Activated CD4-positive, alpha-beta memory T cell treated with anti-CD3 and anti-CD28 coated beads, Interleukin-2, amount 10 ng/mL, durations not matched to agents 7 days and 5 days (primary cell): ENCODE measurements around the gene KIAA0753. TPM values are rescaled to one million over a fixed set of nuclear protein-coding genes. Genes with fewer than 3 reads are reported as not detected.
A peak's percentile ranks its signal among the peaks of the same experiment; 100 is the strongest.

Source experiments
- CTCF ChIA-PET: fragments of 350-600 bp; sonication (Branson Sonifier 250); formaldehyde crosslinking; loops from one replicate; lab custom pipeline; 2021; ENCODE audit warnings: antibody characterized with exemption, inconsistent platforms; lab: Charles Lee
- POLR2A ChIA-PET: fragments of 350-600 bp; sonication (Branson Sonifier 250); formaldehyde crosslinking; loops from one replicate; lab custom pipeline; 2021; ENCODE audit warnings: antibody characterized with exemption; lab: Charles Lee
- DNase-seq: peaks from one replicate; pipeline ENCODE4 v3.0.0-alpha.2; 2020
- H3K27ac Mint-ChIP-seq: one replicate; pipeline ENCODE4 v1.8.0; 2021; ENCODE audit warnings: mild to moderate bottlenecking, mixed read lengths
- H3K27me3 Mint-ChIP-seq: one replicate; pipeline ENCODE4 v1.8.0; 2021; ENCODE audit warnings: mixed read lengths
- H3K36me3 Mint-ChIP-seq: one replicate; pipeline ENCODE4 v1.8.0; 2021; ENCODE audit warnings: low read depth, mixed read lengths
- H3K4me1 Mint-ChIP-seq: one replicate; pipeline ENCODE4 v1.8.0; 2021; ENCODE audit warnings: mixed read lengths
- H3K4me3 Mint-ChIP-seq: one replicate; pipeline ENCODE4 v1.8.0; 2021; ENCODE audit warnings: mild to moderate bottlenecking, mixed read lengths
- H3K9me3 Mint-ChIP-seq: one replicate; pipeline ENCODE4 v1.8.0; 2021; ENCODE audit warnings: mixed read lengths
- total RNA-seq, 2 experiments: library from RNA; stranded (reverse); gene quantifications; one replicate each; pipeline ENCODE4 v1.2.3, GENCODE V29; 2021

The KIAA0753 gene
- total RNA-seq, 2 experiments from 2014 or later = 13.0 to 14.6 TPM

DNA sequence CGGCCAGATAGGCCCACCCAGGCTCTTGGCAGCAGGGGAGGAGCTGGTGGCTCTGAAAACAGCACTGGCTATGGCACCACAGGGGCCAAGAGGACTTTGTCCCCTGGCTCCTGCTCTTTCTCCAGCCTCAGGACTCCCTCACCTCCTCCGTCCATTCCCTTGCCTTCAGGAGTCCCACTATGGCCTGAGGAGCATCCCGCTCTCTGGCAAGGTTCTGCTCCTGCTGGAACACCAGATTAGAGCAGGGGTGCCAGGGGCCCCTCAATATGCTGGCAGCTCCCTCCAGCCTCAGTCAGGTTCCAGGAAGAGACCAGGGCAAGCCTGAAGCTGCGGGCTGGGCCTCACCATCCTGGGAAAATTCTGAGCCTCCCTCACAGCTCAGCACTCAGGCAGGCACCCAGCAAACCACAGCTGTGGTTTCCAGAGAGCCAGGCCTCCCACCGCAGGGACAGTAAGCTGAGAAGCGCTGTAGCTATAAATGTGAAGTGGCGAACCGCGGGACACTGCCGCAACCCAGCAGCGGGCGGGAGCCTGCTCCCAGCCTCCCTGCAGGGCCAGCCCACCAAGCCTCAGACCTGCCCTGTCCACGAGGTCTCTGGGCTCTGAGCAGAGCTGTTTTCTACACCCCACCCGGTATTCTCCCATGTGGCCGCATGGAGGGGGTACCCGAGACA is 36.8 kb upstream of the KIAA0753 start:
- Mint-ChIP-seq H3K4me3 (no peak overlapping the region), H3K27me3 (peaks cover 31% of the 10 kb centered on the region), H3K9me3 (no peaks in the 10 kb centered on the region), H3K4me1 (peaks cover 7% of the 10 kb centered on the region), H3K36me3 (no peaks in the 10 kb centered on the region), H3K27ac (no peak overlapping the region)
- peak; percentile 40 for DNase-seq
- ChIA-PET CTCF (interaction anchor here (2.1 kb wide), 1 partner anchor 10 kb away, joined by 6 read pairs; no protein-coding TSS in a partner anchor), POLR2A (interaction anchor here (0.6 kb wide), 1 partner anchor 35 kb away, joined by 3 read pairs; no protein-coding TSS in a partner anchor)

DNA sequence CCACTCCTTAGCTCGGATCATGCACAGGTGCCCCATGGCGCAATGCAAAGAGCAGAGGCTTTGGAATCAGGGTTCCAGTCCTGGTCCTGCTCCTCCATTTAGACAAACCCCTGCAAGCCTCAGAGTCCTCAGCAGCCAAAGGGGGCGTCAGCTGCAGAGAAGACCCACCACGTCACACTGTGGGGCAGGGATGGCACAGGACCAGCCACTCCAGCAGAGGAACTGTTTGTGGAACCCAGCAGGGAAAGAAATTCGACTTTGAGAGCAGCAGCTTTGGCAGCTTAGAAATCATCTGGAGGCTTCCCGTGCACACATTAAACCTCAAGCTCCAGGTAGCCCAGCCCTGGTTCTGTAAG is 36.3 kb upstream of the KIAA0753 start:
- H3K36me3 Mint-ChIP-seq = no peaks in the 10 kb centered on the region
- no peak overlapping the region for H3K27ac Mint-ChIP-seq
- DNase-seq = no peak
- ChIA-PET CTCF (interaction anchor here (2.1 kb wide), 1 partner anchor 10 kb away, joined by 6 read pairs; no protein-coding TSS in a partner anchor), POLR2A (no interaction called here)
- no peak overlapping the region for H3K4me3 Mint-ChIP-seq
- peaks cover 7% of the 10 kb centered on the region for H3K4me1 Mint-ChIP-seq
- no peaks in the 10 kb centered on the region for H3K9me3 Mint-ChIP-seq
- H3K27me3 Mint-ChIP-seq = peaks cover 26% of the 10 kb centered on the region

DNA sequence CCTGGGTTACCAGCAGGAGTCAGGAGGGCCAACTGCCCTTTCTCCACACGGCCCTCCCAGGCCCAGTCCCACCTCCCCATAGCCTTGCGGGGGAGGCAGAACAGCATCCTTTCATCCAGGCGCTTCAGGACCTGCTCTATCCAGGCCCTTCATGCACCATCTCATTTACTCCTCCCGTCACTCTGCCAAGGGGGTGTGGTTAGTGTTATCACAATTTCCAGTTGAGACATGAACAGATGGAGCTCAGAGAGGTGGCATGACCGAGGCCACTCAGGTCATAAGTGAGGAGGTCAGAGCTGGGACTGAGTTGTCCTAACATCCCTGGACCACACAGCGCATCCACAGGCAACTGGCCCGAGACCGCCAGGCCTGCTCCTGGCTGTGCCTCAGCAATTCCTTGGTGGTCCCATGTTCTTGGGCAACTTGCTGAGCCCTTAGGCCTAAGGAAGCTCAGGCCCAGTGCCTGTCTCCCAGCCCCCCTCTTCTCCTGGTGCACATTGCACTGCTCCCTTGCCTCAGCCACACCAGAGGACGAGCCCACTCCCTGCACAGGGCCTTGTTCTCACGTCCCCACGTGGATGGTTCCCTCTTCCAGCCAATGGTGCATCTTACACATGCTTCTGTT is 34.8 kb upstream of the KIAA0753 start:
- Mint-ChIP-seq H3K9me3 (no peaks in the 10 kb centered on the region), H3K27ac (no peak overlapping the region), H3K4me3 (no peak overlapping the region), H3K36me3 (no peaks in the 10 kb centered on the region), H3K27me3 (peaks cover 19% of the 10 kb centered on the region), H3K4me1 (peaks cover 7% of the 10 kb centered on the region)
- no peak for DNase-seq
- POLR2A ChIA-PET = interaction anchor here (0.6 kb wide), 1 partner anchor 200 kb away, joined by 3 read pairs; no protein-coding TSS in a partner anchor
- CTCF ChIA-PET = no interaction called here

DNA sequence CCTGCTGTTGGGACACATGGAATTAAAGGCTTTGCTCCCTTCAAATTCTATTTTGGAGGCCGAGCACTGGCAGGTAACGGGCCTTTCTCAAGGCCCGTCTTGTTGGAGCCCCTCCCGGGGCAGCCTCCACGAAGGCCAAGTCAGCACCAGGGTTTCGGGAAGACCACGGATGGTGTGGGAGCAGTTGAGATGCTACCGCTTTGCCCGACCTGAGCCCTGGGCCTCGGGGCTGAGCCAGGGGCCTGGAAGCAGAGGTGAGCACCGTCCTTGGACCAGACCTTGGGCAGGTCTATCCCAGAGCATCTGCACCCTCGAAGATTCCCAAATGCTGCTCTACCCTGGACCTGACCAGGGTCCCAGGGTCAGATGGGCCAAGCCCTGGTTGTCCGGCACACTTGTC is 34.1 kb upstream of the KIAA0753 start:
- Mint-ChIP-seq H3K27ac (no peak overlapping the region), H3K36me3 (no peaks in the 10 kb centered on the region), H3K27me3 (peaks cover 15% of the 10 kb centered on the region), H3K4me1 (peaks cover 10% of the 10 kb centered on the region), H3K4me3 (no peak overlapping the region), H3K9me3 (no peaks in the 10 kb centered on the region)
- ChIA-PET POLR2A (no interaction called here), CTCF (no interaction called here)
- DNase-seq = no peak

- Mint-ChIP-seq H3K4me1 (peaks cover 4% of the 10 kb centered on the region), H3K27me3 (no peaks in the 10 kb centered on the region), H3K27ac (no peak overlapping the region), H3K9me3 (no peaks in the 10 kb centered on the region), H3K36me3 (no peaks in the 10 kb centered on the region), H3K4me3 (no peak overlapping the region)
- ChIA-PET POLR2A (no interaction called here), CTCF (no interaction called here)
- DNase-seq = no peak
Observed at GRCh38 chr17:6671431-6671830, 30.9 kb upstream of the KIAA0753 start.

- no peak for DNase-seq
- no peaks in the 10 kb centered on the region for H3K27me3 Mint-ChIP-seq
- ChIA-PET POLR2A (no interaction called here), CTCF (no interaction called here)
- no peak overlapping the region for H3K27ac Mint-ChIP-seq
- no peaks in the 10 kb centered on the region for H3K36me3 Mint-ChIP-seq
- no peak overlapping the region for H3K4me3 Mint-ChIP-seq
- peaks cover 4% of the 10 kb centered on the region for H3K4me1 Mint-ChIP-seq
- no peaks in the 10 kb centered on the region for H3K9me3 Mint-ChIP-seq
Observed at GRCh38 chr17:6670999-6671398, 30.5 kb upstream of the KIAA0753 start.

- no peak for DNase-seq
- ChIA-PET CTCF (interaction anchor here (0.7 to 1.6 kb wide), 2 partner anchors 42 to 181 kb away, joined by 3 to 4 read pairs; partner anchors contain the start of gene SLC13A5), POLR2A (no interaction called here)
- Mint-ChIP-seq H3K36me3 (no peaks in the 10 kb centered on the region), H3K4me1 (peaks cover 4% of the 10 kb centered on the region), H3K27me3 (no peaks in the 10 kb centered on the region), H3K9me3 (no peaks in the 10 kb centered on the region), H3K4me3 (no peak overlapping the region), H3K27ac (no peak overlapping the region)
Observed at GRCh38 chr17:6670571-6670970, 30.1 kb upstream of the KIAA0753 start.

DNA sequence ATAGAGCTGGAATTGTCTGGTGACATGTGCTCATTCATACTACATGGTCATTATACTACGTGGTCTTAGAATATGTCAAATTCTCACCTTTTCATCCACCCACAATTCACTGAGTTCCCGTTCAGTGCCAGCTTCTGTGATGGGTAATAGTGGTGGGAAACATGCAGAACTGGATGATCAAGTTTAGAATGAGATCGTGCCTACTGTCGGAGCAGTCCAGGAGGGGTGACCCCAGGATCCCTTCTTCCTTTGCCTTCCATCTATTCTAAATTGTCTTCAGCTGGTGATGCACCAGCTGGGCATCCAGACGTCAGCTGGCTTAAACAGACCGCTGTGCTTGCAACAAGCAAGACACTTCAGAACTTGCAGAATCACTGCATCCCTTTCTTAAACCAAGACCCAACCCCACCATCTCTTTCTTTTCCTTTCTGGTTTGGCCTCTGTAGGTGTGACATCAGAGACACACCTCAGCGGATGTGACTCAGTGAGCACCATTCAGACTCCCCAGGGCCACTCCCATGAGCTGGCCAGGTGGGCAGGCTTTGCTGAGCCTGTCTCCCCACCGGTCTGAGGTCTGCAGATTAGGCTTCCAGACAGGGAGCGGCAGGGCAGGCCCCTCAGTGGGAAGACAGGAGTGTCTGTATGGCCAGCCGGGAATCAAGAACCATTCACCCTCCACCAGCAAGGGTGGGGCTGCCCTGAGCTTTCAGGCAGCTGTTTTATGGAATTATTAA is 29.1 kb upstream of the KIAA0753 start:
- no peaks in the 10 kb centered on the region for H3K27me3 Mint-ChIP-seq
- no peak for DNase-seq
- CTCF ChIA-PET = interaction anchor here (0.6 to 1.6 kb wide), 5 partner anchors 12 to 182 kb away, joined by 3 to 4 read pairs (median 3); partner anchors contain the start of gene SLC13A5
- no peaks in the 10 kb centered on the region for H3K9me3 Mint-ChIP-seq
- no peak overlapping the region for H3K4me3 Mint-ChIP-seq
- POLR2A ChIA-PET = no interaction called here
- H3K36me3 Mint-ChIP-seq = no peaks in the 10 kb centered on the region
- no peak overlapping the region for H3K27ac Mint-ChIP-seq
- peaks cover 4% of the 10 kb centered on the region for H3K4me1 Mint-ChIP-seq

DNA sequence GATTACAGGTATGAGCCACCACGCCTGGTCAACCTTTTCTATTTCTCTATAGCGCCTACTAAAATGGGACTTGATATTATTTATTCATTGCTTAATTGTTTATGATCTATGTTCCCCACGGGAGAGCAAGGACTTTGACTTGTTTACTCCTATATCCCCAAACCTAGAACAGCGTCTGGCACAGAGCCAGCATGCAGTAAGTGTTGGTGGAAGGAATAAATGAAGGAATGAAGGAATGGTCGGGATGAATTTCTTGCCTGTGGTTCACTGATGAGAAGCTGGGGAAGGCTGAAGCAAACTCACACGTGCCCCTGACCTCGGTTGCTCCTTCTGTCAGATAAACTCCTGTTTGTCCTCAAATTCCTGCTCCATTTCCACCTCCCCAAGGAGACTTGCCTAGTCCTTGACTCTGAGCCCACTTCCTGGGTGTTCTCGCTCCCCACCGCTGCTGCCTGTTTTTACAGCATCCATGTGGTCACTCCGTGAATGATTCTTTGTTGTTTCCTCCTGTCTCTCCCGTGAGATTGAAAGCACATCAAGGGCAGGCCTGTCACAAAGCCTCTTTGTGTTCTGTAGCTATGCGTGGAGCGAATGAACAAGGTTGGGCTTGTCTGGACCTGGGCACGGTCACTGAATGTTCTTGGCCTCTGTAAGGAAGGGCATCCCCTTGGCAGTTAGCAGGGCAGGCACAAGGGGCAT is 28.4 kb upstream of the KIAA0753 start:
- ChIA-PET POLR2A (no interaction called here), CTCF (interaction anchor here (0.9 to 1.6 kb wide), 3 partner anchors 11 to 175 kb away, joined by 3 to 4 read pairs (median 3); partner anchors contain the start of gene SLC13A5)
- Mint-ChIP-seq H3K9me3 (no peaks in the 10 kb centered on the region), H3K4me1 (peaks cover 4% of the 10 kb centered on the region), H3K36me3 (no peaks in the 10 kb centered on the region), H3K27me3 (no peaks in the 10 kb centered on the region), H3K27ac (no peak overlapping the region), H3K4me3 (no peak overlapping the region)
- no peak for DNase-seq

GRCh38 chr17:6668219-6668618 is 27.7 kb upstream of the KIAA0753 start:
- Mint-ChIP-seq H3K4me1 (peaks cover 4% of the 10 kb centered on the region), H3K4me3 (no peak overlapping the region), H3K9me3 (no peaks in the 10 kb centered on the region), H3K27me3 (no peaks in the 10 kb centered on the region), H3K36me3 (no peaks in the 10 kb centered on the region), H3K27ac (no peak overlapping the region)
- POLR2A ChIA-PET = no interaction called here
- CTCF ChIA-PET = interaction anchor here (1.5 kb wide), 1 partner anchor 11 kb away, joined by 3 read pairs; no protein-coding TSS in a partner anchor
- DNase-seq = no peak

- Mint-ChIP-seq H3K36me3 (no peaks in the 10 kb centered on the region), H3K27me3 (no peaks in the 10 kb centered on the region), H3K4me1 (peaks cover 5% of the 10 kb centered on the region), H3K9me3 (no peaks in the 10 kb centered on the region), H3K4me3 (no peak overlapping the region), H3K27ac (no peak overlapping the region)
- ChIA-PET POLR2A (no interaction called here), CTCF (interaction anchor here (1.5 to 1.9 kb wide), 4 partner anchors 9 to 243 kb away, joined by 4 to 17 read pairs (median 6); no protein-coding TSS in a partner anchor)
- DNase-seq = no peak
Observed at GRCh38 chr17:6667516-6667915, 27.0 kb upstream of the KIAA0753 start.

DNA sequence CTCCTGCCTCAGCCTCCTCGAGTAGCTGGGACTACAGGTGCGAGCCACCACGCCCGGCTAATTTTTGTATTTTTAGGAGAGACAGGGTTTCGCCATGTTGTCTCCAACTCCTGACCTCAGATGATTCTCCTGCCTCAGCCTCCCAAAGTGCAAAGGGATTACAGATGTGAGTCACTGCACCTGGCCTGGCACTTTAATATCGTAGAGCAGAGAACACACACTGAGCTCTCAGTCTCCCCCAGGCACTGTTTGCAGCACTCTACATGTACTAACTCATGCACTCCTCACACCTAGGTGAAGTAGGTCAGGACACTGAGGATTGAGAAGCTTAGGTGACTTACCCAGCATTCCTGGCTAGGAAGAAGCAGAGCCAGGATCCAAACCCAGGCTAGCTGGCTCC is 26.0 kb upstream of the KIAA0753 start:
- ChIA-PET POLR2A (no interaction called here), CTCF (interaction anchor here (0.8 to 1.9 kb wide), 7 partner anchors 10 to 338 kb away, joined by 4 to 17 read pairs (median 4); partner anchors contain the start of genes KIAA0753 and TEKT1)
- Mint-ChIP-seq H3K27ac (no peak overlapping the region), H3K9me3 (no peaks in the 10 kb centered on the region), H3K27me3 (no peaks in the 10 kb centered on the region), H3K4me3 (no peak overlapping the region), H3K4me1 (peaks cover 10% of the 10 kb centered on the region), H3K36me3 (no peaks in the 10 kb centered on the region)
- no peak for DNase-seq
